Stimulated activated CD8-positive, alpha-beta memory T cell treated with anti-CD3 and anti-CD28 coated beads, Interleukin-15, amount 100 ng/mL, for 1 hour (primary cell): ENCODE measurements around the gene KRT7.
"Not testable (repeated sequence)": the region's sequence is repeated elsewhere in the genome, so short reads cannot be mapped to it uniquely, and the experiment has no call there.

ENCODE experiments used
- DNase-seq: peaks from one replicate; pipeline ENCODE4 v3.0.0-alpha.2; 2020; ENCODE audit warnings: low read depth

The KRT7 gene

GRCh38 chr12:52255926-52256583, 23.0 kb downstream of the KRT7 start:
- no peak for DNase-seq

- no peak for DNase-seq
Observed at GRCh38 chr12:52256584-52256935, 23.5 kb downstream of the KRT7 start.

DNA sequence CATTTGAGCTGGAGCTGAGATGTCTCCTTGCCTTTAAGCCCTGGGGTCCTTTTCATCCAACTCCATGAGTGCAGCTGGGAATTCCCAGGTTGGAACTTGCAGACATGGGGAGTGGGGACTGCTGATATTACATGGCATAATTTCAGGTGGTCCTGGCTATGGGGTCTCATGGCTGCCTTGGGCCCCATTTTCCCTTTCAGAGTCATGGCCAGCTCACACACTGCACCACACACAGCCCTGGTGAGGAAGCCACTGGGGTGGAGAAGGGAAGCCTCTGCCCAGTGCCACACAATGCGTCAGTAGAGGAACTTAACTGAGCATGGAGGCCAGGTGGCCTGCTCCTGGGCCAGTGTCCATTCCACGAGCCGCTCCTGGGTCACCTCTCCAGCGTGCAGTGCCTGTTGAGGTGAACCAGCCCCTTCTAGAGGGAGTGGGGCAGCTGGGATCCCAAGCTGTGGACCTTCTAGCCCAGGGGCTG, 24.1 kb downstream of the KRT7 start:
- no peak for DNase-seq

- DNase-seq, result not testable (repeated sequence)
Observed at GRCh38 chr12:52257922-52258321, 24.9 kb downstream of the KRT7 start.

DNA sequence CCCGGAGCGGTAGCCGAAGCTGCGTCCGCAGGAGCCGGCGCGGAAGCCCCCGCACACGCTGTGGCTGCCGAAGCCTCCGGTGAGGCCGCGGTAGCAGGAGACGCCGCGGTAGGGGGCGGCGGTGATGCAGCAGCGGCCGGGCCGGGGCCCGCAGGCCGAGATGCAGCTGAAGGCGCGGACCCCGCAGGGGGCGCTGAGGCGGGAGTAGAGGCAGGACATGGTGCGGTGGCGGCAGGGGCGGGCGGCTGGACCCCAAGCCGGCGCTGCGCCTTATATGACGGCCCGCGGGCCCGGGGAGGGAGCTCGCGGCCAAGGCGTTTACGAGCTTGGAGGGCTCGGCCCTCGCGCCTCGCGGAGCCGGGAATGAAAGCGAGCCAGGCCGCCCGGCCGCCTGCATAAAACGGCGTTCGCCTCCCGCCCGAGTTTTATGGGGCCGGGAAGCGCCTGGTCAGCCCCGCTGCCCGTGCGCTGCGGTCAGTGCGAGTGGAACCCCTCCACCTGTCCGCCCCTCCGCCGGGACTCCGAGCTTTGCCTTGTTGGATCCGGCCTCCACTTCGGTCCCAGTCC, 25.4 kb downstream of the KRT7 start:
- no peak for DNase-seq

DNA sequence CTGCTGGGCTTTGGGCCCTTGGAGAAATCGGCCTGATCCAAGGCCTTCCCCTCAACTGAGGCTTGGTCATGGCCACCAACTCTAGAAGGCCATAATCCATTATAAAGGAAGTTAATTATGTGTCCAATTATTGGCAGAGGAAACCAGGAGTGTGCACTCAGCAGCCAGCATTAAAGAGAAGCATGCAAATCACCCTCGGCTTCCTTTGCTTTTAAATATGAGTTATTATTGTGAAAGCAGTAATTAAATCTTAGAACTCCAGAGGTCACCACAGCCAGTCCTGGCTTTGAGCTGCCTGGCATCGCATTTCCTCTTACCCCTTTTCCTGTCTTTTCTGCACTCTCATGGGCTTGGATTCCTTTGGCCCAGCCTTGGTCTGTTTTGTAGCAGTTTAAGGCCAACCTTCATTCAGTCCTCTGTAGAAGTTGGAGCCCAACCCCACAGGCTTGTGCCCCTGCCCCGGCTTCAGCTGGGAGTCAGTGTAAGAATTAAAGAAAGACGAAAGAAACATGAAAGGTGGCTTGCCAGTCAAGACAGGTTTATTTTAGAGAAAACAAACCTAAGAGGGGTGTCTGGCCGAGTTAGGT, 26.7 kb downstream of the KRT7 start:
- no peak for DNase-seq

GRCh38 chr12:52260361-52261207, 27.5 kb downstream of the KRT7 start:
- no peak for DNase-seq

GRCh38 chr12:52261208-52261484, 28.1 kb downstream of the KRT7 start:
- no peak for DNase-seq

DNA sequence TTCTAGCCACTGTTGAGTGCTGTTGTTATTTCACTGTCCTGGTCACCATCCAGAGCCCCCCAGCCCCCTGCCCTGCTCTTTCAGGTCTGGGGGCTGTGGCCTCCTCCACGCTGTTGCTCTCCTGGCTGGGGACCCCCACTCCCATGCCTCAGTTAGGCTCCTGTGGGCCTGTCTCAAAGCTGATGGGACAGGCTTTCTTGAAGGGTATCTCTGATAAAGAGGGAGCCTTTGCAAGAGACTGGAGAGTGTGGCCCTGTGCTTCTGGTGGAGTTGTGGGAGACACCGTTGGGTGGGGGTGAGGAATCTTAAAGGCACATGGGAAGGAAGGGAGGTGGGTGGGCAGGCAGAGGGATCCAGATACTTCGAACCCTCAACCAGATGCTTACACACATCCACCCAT, 29.2 kb downstream of the KRT7 start:
- no peak for DNase-seq

- DNase-seq, result no peak
Observed at GRCh38 chr12:52263761-52264434, 30.9 kb downstream of the KRT7 start.

GRCh38 chr12:52264435-52264825, 31.4 kb downstream of the KRT7 start:
- DNase-seq, result no peak

- no peak for DNase-seq
Observed at GRCh38 chr12:52266514-52266913, 33.5 kb downstream of the KRT7 start.

DNA sequence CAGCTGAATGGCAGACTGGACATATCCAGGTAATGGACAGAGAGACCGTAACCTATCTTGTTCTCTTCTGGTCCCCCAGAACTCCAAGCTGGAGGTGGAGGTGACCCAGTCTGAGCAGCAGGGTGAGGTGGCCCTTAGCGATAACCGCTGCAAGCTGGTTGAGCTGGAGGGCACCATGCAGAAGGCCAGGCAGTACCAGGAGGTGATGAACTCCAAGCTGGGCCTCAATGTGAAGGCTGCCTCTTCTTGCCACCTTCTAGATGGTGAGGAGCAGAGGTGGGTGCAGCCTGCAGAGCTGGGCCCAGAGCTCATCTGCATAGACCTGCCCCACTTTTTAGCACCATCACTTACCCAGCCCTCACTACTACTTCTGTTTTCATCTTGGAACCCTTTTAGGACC, 34.2 kb downstream of the KRT7 start:
- no peak for DNase-seq

- DNase-seq, result no peak
Observed at GRCh38 chr12:52267699-52268098, 34.7 kb downstream of the KRT7 start.

GRCh38 chr12:52268212-52268611, 35.2 kb downstream of the KRT7 start:
- no peak for DNase-seq

GRCh38 chr12:52270541-52271070, 37.6 kb downstream of the KRT7 start:
- no peak for DNase-seq

DNA sequence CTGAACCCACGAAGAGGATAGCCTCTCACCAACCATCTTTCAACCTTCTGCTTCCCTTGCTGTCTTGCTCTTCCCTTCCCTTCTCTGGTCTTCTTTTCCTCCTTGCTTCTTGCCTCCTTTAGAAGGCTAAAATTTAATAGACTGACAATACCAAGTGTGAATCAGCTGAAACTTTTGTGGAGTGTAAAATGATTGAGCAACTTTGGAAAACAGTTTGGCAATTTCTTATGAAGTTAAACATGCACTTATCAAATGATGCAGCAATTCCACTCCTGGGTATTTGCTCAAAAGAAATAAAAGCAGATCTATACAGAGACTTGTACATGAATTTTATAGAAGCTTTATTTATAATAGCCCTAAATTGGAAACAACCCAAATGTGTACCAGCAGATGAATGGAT, 38.1 kb downstream of the KRT7 start:
- no peak for DNase-seq

GRCh38 chr12:52274521-52275120, 41.6 kb downstream of the KRT7 start, which contains the start of gene KRT86:
KRT86 (plus strand) TSS chr12:52274645; CDS start chr12:52301917, 27,272 bp downstream.
- no peak for DNase-seq

DNA sequence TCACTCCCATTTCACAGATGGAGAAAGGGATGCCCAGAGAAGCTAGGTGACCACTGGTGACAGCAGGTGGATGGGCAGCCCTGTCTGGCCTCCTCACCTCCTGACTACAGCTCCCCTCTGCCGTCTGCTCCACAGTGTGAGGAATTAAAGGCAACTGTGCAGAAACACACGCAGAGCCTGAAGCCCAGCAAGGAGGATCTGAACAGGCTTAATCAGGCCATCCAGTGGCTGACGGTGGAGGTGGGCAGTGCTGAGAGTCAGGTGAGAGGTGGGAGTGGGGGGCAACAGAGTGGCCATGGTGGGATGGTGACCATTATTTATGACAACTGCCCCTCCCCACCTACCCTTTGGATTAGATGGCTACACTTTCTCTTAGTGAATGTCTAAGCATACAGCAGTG, 42.6 kb downstream of the KRT7 start:
- DNase-seq, result no peak

GRCh38 chr12:52277486-52278245, 44.6 kb downstream of the KRT7 start:
- DNase-seq, result no peak
